ENCODE measurements around the gene NRDC.

The NRDC gene

DNA sequence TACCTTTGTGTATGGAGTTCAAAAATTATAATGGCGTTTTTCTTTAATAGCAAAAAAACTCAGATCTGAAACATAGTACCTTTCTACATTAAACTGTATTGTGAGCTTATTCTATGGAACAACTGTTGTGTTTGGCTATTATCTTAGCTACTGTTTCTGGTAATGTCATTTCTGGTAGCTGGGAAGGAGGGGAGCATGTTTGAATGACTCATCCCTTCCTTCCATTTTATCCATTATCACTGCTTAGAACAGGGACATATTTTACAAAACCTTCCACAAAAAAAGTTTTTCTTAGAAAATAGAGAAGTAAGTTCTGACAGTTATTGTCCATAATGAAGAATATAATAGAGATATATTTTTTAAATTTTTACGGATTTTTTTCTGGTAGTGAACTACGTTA is 128.3 kb downstream of the NRDC start:
- no peaks in the 10 kb centered on the region for H3K79me2 ChIP-seq (ENCODE audit: insufficient read depth, low read length)
- H4K20me1 ChIP-seq (ENCODE audit: low read depth, low read length), result no peaks in the 10 kb centered on the region
- no peaks in the 10 kb centered on the region for H3F3A ChIP-seq (ENCODE audit: insufficient read depth)
- H2AFZ ChIP-seq (ENCODE audit: low read depth, low read length, severe bottlenecking), result no peak overlapping the region
- no peaks in the 10 kb centered on the region for H3K9me3 ChIP-seq (ENCODE audit: insufficient read depth, low read length)
- no peak for TF ChIP-seq EZH2phosphoT487 (conservative IDR thresholded peaks at IDR 0.05; ENCODE audit: low read length)
- TF ChIP-seq, protein P1, sequence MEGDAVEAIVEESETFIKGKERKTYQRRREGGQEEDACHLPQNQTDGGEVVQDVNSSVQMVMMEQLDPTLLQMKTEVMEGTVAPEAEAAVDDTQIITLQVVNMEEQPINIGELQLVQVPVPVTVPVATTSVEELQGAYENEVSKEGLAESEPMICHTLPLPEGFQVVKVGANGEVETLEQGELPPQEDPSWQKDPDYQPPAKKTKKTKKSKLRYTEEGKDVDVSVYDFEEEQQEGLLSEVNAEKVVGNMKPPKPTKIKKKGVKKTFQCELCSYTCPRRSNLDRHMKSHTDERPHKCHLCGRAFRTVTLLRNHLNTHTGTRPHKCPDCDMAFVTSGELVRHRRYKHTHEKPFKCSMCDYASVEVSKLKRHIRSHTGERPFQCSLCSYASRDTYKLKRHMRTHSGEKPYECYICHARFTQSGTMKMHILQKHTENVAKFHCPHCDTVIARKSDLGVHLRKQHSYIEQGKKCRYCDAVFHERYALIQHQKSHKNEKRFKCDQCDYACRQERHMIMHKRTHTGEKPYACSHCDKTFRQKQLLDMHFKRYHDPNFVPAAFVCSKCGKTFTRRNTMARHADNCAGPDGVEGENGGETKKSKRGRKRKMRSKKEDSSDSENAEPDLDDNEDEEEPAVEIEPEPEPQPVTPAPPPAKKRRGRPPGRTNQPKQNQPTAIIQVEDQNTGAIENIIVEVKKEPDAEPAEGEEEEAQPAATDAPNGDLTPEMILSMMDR (IDR thresholded peaks at IDR 0.05; ENCODE audit: insufficient read depth, low read length, poor library complexity, severe bottlenecking), result no peak
- no peaks in the 10 kb centered on the region for H3K27me3 ChIP-seq (ENCODE audit: low read length)
- H3K27ac ChIP-seq (ENCODE audit: low read depth, low read length), result no peak overlapping the region
- H3K9ac ChIP-seq (ENCODE audit: low read length), result no peak overlapping the region
- no peak overlapping the region for H3K4me2 ChIP-seq (ENCODE audit: low read depth, low read length, poor library complexity, severe bottlenecking)
- no peak overlapping the region for H3K4me3 ChIP-seq (ENCODE audit: insufficient read depth, low read length, poor library complexity, severe bottlenecking)
- no peaks in the 10 kb centered on the region for H3K9me2 ChIP-seq (replicated peaks; ENCODE audit: insufficient read depth, low read length)
- H3K36me3 ChIP-seq (ENCODE audit: low read length), result peaks cover 7% of the 10 kb centered on the region; the same call in 1 of the 2 replicates

- Histone ChIP-seq H2AFZ (ENCODE audit: low read depth, low read length, severe bottlenecking) (no peak overlapping the region), H3K36me3 (ENCODE audit: low read length) (peaks cover 7% of the 10 kb centered on the region; the same call in 1 of the 2 replicates), H3K9me2 (replicated peaks; ENCODE audit: insufficient read depth, low read length) (no peaks in the 10 kb centered on the region), H3K9me3 (ENCODE audit: insufficient read depth, low read length) (no peaks in the 10 kb centered on the region), H3K27ac (ENCODE audit: low read depth, low read length) (no peak overlapping the region), H3K9ac (ENCODE audit: low read length) (no peak overlapping the region), H4K20me1 (ENCODE audit: low read depth, low read length) (no peaks in the 10 kb centered on the region), H3K79me2 (ENCODE audit: insufficient read depth, low read length) (peaks cover 2% of the 10 kb centered on the region; the same call in 1 of the 2 replicates), H3F3A (ENCODE audit: insufficient read depth) (no peaks in the 10 kb centered on the region), H3K4me3 (ENCODE audit: insufficient read depth, low read length, poor library complexity, severe bottlenecking) (no peak overlapping the region), H3K27me3 (ENCODE audit: low read length) (no peaks in the 10 kb centered on the region), H3K4me2 (ENCODE audit: low read depth, low read length, poor library complexity, severe bottlenecking) (no peak overlapping the region)
- TF ChIP-seq, protein P1 (IDR thresholded peaks at IDR 0.05; ENCODE audit: insufficient read depth, low read length, poor library complexity, severe bottlenecking), result no peak
- TF ChIP-seq EZH2phosphoT487 (conservative IDR thresholded peaks at IDR 0.05; ENCODE audit: low read length), result no peak
Observed at GRCh38 chr1:51749151-51749550, 129.4 kb downstream of the NRDC start.

GRCh38 chr1:51745304-51745570 is 133.3 kb downstream of the NRDC start:
- no peaks in the 10 kb centered on the region for H3K9me2 ChIP-seq (replicated peaks; ENCODE audit: insufficient read depth, low read length)
- no peaks in the 10 kb centered on the region for H3K9me3 ChIP-seq (ENCODE audit: insufficient read depth, low read length)
- no peaks in the 10 kb centered on the region for H3K27me3 ChIP-seq (ENCODE audit: low read length)
- no peaks in the 10 kb centered on the region for H3F3A ChIP-seq (ENCODE audit: insufficient read depth)
- H3K4me2 ChIP-seq (ENCODE audit: low read depth, low read length, poor library complexity, severe bottlenecking), result no peak overlapping the region
- no peak for TF ChIP-seq EZH2phosphoT487 (conservative IDR thresholded peaks at IDR 0.05; ENCODE audit: low read length)
- TF ChIP-seq, protein P1 (IDR thresholded peaks at IDR 0.05; ENCODE audit: insufficient read depth, low read length, poor library complexity, severe bottlenecking), result no peak
- 0 out of 2 replicates have a peak, but pooled peaks cover 7% of the 10 kb centered on the region for H4K20me1 ChIP-seq (ENCODE audit: low read depth, low read length)
- H3K4me3 ChIP-seq (ENCODE audit: insufficient read depth, low read length, poor library complexity, severe bottlenecking), result no peak overlapping the region
- H3K36me3 ChIP-seq (ENCODE audit: low read length), result peaks cover 7% of the 10 kb centered on the region; the same call in 1 of the 2 replicates
- H3K79me2 ChIP-seq (ENCODE audit: insufficient read depth, low read length), result peaks cover 6% of the 10 kb centered on the region; the same call in 1 of the 2 replicates
- H3K9ac ChIP-seq (ENCODE audit: low read length), result no peak overlapping the region
- no peak overlapping the region for H3K27ac ChIP-seq (ENCODE audit: low read depth, low read length)
- H2AFZ ChIP-seq (ENCODE audit: low read depth, low read length, severe bottlenecking), result no peak overlapping the region

Measured in SU-DHL-6 (cell line).